Adrenal gland (tissue), 12 donors: ENCODE data around the gene ARHGAP26. TPM values are rescaled to one million over a fixed set of nuclear protein-coding genes. Genes with fewer than 3 reads are reported as not detected.

Experiments used
- DNase-seq, 7 donors: peaks; one replicate each; pipeline ENCODE4 v3.0.0-alpha.2; 2019 to 2020
- H3K27ac ChIP-seq, 5 donors: fragments of 200-600 bp; sonication (generic) in 4 of 5; 1 replicate in 3 of 5; 2 replicates in 2 of 5; pipeline versions ENCODE4 v1.5.1 to v1.8.0; 2016 to 2020; ENCODE audit warnings: mild to moderate bottlenecking in 1 of 5
- H3K27me3 ChIP-seq: fragments of 200-600 bp; 2 replicates; pipeline ENCODE4 v1.8.0; 2021
- H3K36me3 ChIP-seq, 2 donors: fragments of 200-600 bp; replicated peaks in 1 of 2; 1 replicate in 1 of 2; 2 replicates in 1 of 2; pipeline versions ENCODE4 v1.5.1 to v1.8.0; 2018 to 2022
- H3K4me1 ChIP-seq, 2 donors: fragments of 200-600 bp; replicated peaks in 1 of 2; 1 replicate in 1 of 2; 2 replicates in 1 of 2; pipeline versions ENCODE4 v1.5.1 to v1.8.0; 2018 to 2021
- H3K4me3 ChIP-seq, 4 donors: fragments of 200-600 bp; sonication (generic) in 3 of 4; one replicate each; pipeline ENCODE4 v1.5.1; 2016 to 2018
- H3K9me3 ChIP-seq, 3 donors: fragments of 200-600 bp; sonication (generic) in 1 of 3; replicated peaks in 1 of 3; 1 replicate in 2 of 3; 2 replicates in 1 of 3; pipeline versions ENCODE4 v1.5.1 to v1.8.0; 2016 to 2021
- CTCF ChIP-seq, 6 experiments: fragments of 450-650 bp in 4 of 6; fragments of 200-600 bp in 2 of 6; sonication (generic) in 1 of 6; IDR thresholded peaks; 1 replicate in 5 of 6; 2 replicates in 1 of 6; pipeline versions ENCODE4 v1.5.1 to v1.8.0; 2016 to 2021; ENCODE audit warnings: antibody characterized with exemption in 6 of 6, mild to moderate bottlenecking in 2 of 6, moderate library complexity in 1 of 6
- POLR2A ChIP-seq, 2 donors: fragments of 450-650 bp; IDR thresholded peaks; one replicate each; pipeline ENCODE4 v1.6.1; 2017; ENCODE audit warnings: antibody characterized with exemption in 2 of 2, mild to moderate bottlenecking in 2 of 2, moderate library complexity in 1 of 2
- WGBS, 4 donors: extraction: QIAGEN DNeasy Blood & Tissue Kit in 2 of 4; methylation state at CpG; one replicate each; pipeline versions ENCODE4 v1.1.5 to v1.1.7; 2013 to 2017; 5-methylcytosine and 5-hydroxymethylcytosine counted together
- intact Hi-C, 2 donors: fragments of 100-400 bp; cut with DNase I; formaldehyde crosslinking; loops; one replicate each; pipeline versions ENCODE4 v1.14.1 to v1.15.0; 2022 to 2023
- polyA plus RNA-seq, 3 donors: library from polyadenylated mRNA; stranded (reverse); fragments of 200-250 nt in 2 of 3; fragments of 350-450 nt in 1 of 3; fragmentation: Illumina TruSeq in 1 of 3; extraction: RNeasy Lipid Tissue Mini Kit (QIAGEN cat#74804) in 1 of 3; gene quantifications; one replicate each; pipeline ENCODE4 v1.2.3, GENCODE V29; 2013 to 2014
- total RNA-seq, 9 donors: library from RNA; depleted of rRNA in 4 of 9; stranded (reverse); fragments of >200 nt in 4 of 9; fragments of 120-200 nt in 1 of 9; fragmentation: NEBNext Ultra II Directional in 1 of 9; extraction: Animal tissue kit (Norgen Biotek cat#: 25700) in 1 of 9; gene quantifications; one replicate each; pipeline versions ENCODE4 v1.1.0 to v1.2.4, GENCODE V29; 2013 to 2023
- donor health status: healthy with polysubstance abuse.
- donor health status: Bipolar disorder and iron deficiency.
- donor health status: DM: yes; HTN: yes; CAD: no.
- donor health status: DM: no; HTN: no; CAD: no.
- donor health status: DM: no; HTN: no; CAD: no.
- donor health status: DM: yes; HTN: yes; CAD: no.

ARHGAP26 gene
- total and polyA plus RNA-seq, 12 donors = 3.0 to 21.7 (median 10.8) TPM

- WGBS, 4 donors = 79 to 90% (median 86%) methylated on average over 2 of the region's 2 CpGs
- intact Hi-C loops = no loop called here
- H3K27ac ChIP-seq = no peak overlapping the region
- DNase-seq = no peak
- H3K36me3 ChIP-seq = no peaks in the 10 kb centered on the region
- H3K4me1 ChIP-seq = peaks cover 9 to 32% of the 10 kb centered on the region in 2 donors
- H3K4me3 ChIP-seq = no peak overlapping the region
- H3K9me3 ChIP-seq = no peaks in the 10 kb centered on the region
- no peak for TF ChIP-seq POLR2A (IDR thresholded peaks at IDR 0.05)
- no peak for TF ChIP-seq CTCF (IDR thresholded peaks at IDR 0.05)
- H3K27me3 ChIP-seq = no peaks in the 10 kb centered on the region
Measured at GRCh38 chr5:142823126-142823525, 52.9 kb downstream of the ARHGAP26 start.

- intact Hi-C loops = no loop called here
- 82 to 90% (median 87%) methylated on average over 5 of the region's 5 CpGs for WGBS, 4 donors
- H3K27ac ChIP-seq = no peak overlapping the region
- no peak for DNase-seq
- H3K27me3 ChIP-seq = no peaks in the 10 kb centered on the region
- H3K4me3 ChIP-seq = no peak overlapping the region
- H3K9me3 ChIP-seq = no peaks in the 10 kb centered on the region
- TF ChIP-seq CTCF (IDR thresholded peaks at IDR 0.05) (no peak), POLR2A (IDR thresholded peaks at IDR 0.05) (no peak)
- peaks cover 9 to 31% of the 10 kb centered on the region in 2 donors for H3K4me1 ChIP-seq
- no peaks in the 10 kb centered on the region for H3K36me3 ChIP-seq
Measured at GRCh38 chr5:142823806-142824205, 53.6 kb downstream of the ARHGAP26 start.

- no peak overlapping the region for H3K4me3 ChIP-seq
- no peaks in the 10 kb centered on the region for H3K27me3 ChIP-seq
- H3K27ac ChIP-seq = no peak overlapping the region
- no peaks in the 10 kb centered on the region for H3K9me3 ChIP-seq
- no peaks in the 10 kb centered on the region for H3K36me3 ChIP-seq
- TF ChIP-seq CTCF (IDR thresholded peaks at IDR 0.05) = no peak
- TF ChIP-seq POLR2A (IDR thresholded peaks at IDR 0.05) = no peak
- peaks cover 9 to 31% of the 10 kb centered on the region in 2 donors for H3K4me1 ChIP-seq
- DNase-seq = no peak
- WGBS, 4 donors = 36 to 90% (median 84%) methylated on average over 2 of the region's 2 CpGs
- intact Hi-C loops = no loop called here
Measured at GRCh38 chr5:142824391-142824790, 54.2 kb downstream of the ARHGAP26 start.

- Histone ChIP-seq H3K27me3 (no peaks in the 10 kb centered on the region), H3K4me3 (no peak overlapping the region), H3K9me3 (no peaks in the 10 kb centered on the region), H3K36me3 (no peaks in the 10 kb centered on the region), H3K27ac (no peak overlapping the region), H3K4me1 (peaks cover 9 to 31% of the 10 kb centered on the region in 2 donors)
- intact Hi-C loops = no loop called here
- TF ChIP-seq POLR2A (IDR thresholded peaks at IDR 0.05) (no peak), CTCF (IDR thresholded peaks at IDR 0.05) (no peak)
- no peak for DNase-seq
- 52 to 67% (median 60%) methylated on average over 11 to 13 of the region's 13 CpGs for WGBS, 4 donors
Measured at GRCh38 chr5:142825378-142826089, 55.4 kb downstream of the ARHGAP26 start.
